SK-N-SH (cell line): Measurements from ENCODE around the gene CHRND.

Experiments used
- CTCF ChIP-seq: fragments of 200-600 bp; sonication (generic); IDR thresholded peaks from 2 replicates; pipeline ENCODE4 v1.6.1; 2017; ENCODE audit warnings: antibody characterized with exemption, mild to moderate bottlenecking, moderate library complexity
- EP300 ChIP-seq, 2 experiments: IDR thresholded peaks; 2 replicates each; pipeline versions ENCODE4 v1.4.0 to v1.6.1; 2012; ENCODE audit warnings: borderline replicate concordance in 1 of 2, low read depth in 1 of 2, low read length in 1 of 2

GRCh38 chr2:232508251-232508650 is 17.7 kb upstream of the CHRND start:
- TF ChIP-seq CTCF (no peak), EP300 (IDR thresholded peaks at IDR 0.05; ENCODE audit: borderline replicate concordance in 1 of 2, low read depth in 1 of 2, low read length in 1 of 2) (no peak)
